Spinal cord (tissue), 10 donors: ENCODE data around the gene PRRC1. TPM values are rescaled to one million over a fixed set of nuclear protein-coding genes. Genes with fewer than 3 reads are reported as not detected.

Experiments used
- DNase-seq, 6 donors: peaks; one replicate each; pipeline versions ENCODE4 v3.0.0 to v3.0.0-alpha.2; 2013 to 2015; ENCODE audit warnings: low spot score in 6 of 6, low read depth in 4 of 6
- H3K27ac ChIP-seq: one replicate; pipeline ENCODE4 v1.5.1; 2013; ENCODE audit warnings: low read depth, low read length, control low read depth
- H3K27me3 ChIP-seq: one replicate; pipeline ENCODE4 v1.6.1; 2013; ENCODE audit warnings: low read length; ENCODE audit not compliant: control insufficient read depth, insufficient read depth
- H3K36me3 ChIP-seq: one replicate; pipeline ENCODE4 v1.6.1; 2013; ENCODE audit warnings: low read length; ENCODE audit not compliant: control insufficient read depth, insufficient read depth
- H3K4me1 ChIP-seq: one replicate; pipeline ENCODE4 v1.6.1; 2013; ENCODE audit warnings: low read length; ENCODE audit not compliant: control insufficient read depth, insufficient read depth
- H3K4me3 ChIP-seq: one replicate; pipeline ENCODE4 v1.5.1; 2013; ENCODE audit warnings: low read depth, low read length, control low read depth
- H3K9me3 ChIP-seq: one replicate; pipeline ENCODE4 v1.6.1; 2013; ENCODE audit warnings: low read length; ENCODE audit not compliant: control insufficient read depth, insufficient read depth
- WGBS: methylation state at CpG from one replicate; pipeline ENCODE4 v1.1.5; 2013; ENCODE audit warnings: missing lambda C conversion rate; ENCODE audit not compliant: insufficient coverage; 5-methylcytosine and 5-hydroxymethylcytosine counted together
- long read RNA-seq, 4 donors: transcript quantifications; one replicate each; lab custom pipeline, GENCODE V29; 2026
- polyA plus RNA-seq, 2 donors: library from polyadenylated mRNA; unstranded; fragments of 120-200 nt; gene quantifications; one replicate each; pipeline ENCODE4 v1.2.1, GENCODE V29; 2013; ENCODE audit not compliant: insufficient read length in 2 of 2
- total RNA-seq, 2 donors: library from RNA; depleted of rRNA in 1 of 2; stranded (reverse); fragments of 120-200 nt in 1 of 2; fragments of >200 nt in 1 of 2; gene quantifications; one replicate each; pipeline versions ENCODE4 v1.2.3 to v1.2.4, GENCODE V29; 2013 to 2014
- donor health status: healthy.

The PRRC1 gene
- total RNA-seq (10 to 100 TPM; 44.5 to 58.2 TPM), polyA plus RNA-seq (10 to 100 TPM; 30.9 to 38.3 TPM)
- long read RNA-seq, donor 1, full-length matches to known transcripts: 8 of 29 reads
- long read RNA-seq, donor 1, partial matches to known transcripts: 21 of 29 reads
- long read RNA-seq, donor 1, other reads (novel, unspliced or antisense): 0 of 29 reads
- long read RNA-seq, donor 2, full-length matches to known transcripts: 5 of 5 reads
- long read RNA-seq, donor 2, partial matches to known transcripts: 0 of 5 reads
- long read RNA-seq, donor 2, other reads (novel, unspliced or antisense): 0 of 5 reads
- long read RNA-seq, donor 3, partial matches to known transcripts: 13 of 13 reads
- long read RNA-seq, donor 3, other reads (novel, unspliced or antisense): 0 of 13 reads
- long read RNA-seq, donor 4, full-length matches to known transcripts: 7 of 13 reads
- long read RNA-seq, donor 4, partial matches to known transcripts: 6 of 13 reads
- long read RNA-seq, donor 4, other reads (novel, unspliced or antisense): 0 of 13 reads

DNA sequence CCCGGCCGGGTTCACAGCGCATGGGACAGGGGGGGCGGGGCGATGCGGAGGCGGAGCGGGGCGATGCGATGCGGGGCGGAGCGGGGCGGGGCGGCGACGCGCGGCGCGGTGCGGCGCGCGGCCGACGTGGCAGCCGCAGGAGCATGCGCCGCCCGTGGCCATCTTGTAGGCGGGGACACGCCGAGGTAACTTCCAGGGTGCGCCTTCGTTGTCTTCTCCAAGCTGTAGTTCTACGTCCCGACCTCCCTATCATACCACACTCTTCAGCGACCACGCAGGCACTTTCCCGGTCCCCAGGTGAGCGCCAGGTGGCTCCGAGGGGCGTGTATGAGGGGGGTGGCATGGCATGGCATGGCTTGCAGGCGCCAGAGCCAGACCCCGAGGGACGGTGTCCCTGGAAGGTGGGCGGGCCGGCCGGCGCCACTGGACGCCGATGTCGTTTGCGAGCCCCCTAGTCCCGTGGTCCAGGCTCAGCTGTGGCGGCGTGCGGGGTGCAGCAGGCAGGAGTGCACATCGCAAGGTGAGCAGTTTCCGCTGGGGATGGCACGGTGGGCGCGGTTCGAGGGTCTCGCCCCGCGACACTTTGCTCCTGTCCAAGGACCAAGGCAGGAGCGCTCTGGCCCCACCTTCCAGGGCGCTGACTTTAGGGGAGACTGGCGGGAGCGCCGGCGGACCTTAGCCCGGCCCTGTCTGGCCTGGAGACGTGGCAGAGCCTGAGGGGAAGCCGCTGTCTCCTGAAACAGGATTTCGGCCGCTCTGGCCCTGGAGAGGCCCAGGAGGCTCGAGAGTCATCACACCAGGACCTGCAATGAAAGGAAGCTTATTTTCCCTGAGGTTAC is at the start of gene PRRC1:
PRRC1 (plus strand) TSS at position 161 of the 839 bp plus-strand sequence. CDS start 5,840 bp downstream, outside the sequence.
- Histone ChIP-seq H3K27ac (peak within 1 kb of the TSS; percentile 93), H3K4me1 (no peaks in the 10 kb centered on the region)
- WGBS: 0% methylated on average over 78 of the region's 80 CpGs

DNA sequence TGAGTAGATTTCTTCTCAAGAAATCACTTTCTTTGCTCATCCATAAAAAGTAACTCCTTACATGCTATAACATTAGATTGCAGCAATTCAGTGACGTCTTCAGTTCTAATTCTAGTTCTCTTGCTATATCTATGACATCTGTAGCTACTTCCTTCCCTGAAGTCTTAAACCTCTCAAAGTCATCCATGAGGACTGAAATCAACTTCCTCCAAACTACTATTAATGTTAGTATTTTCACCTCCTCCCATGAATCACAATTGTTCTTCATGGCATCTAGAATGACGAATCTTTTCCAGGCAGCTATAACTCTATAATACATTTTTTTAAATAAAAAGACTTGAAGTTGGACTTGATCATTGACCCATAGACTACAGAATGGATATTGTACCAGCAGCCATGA is 46.2 kb upstream of the PRRC1 start:
- H3K27ac ChIP-seq: no peak overlapping the region
- no peaks in the 10 kb centered on the region for H3K4me1 ChIP-seq
- no peak overlapping the region for H3K4me3 ChIP-seq
- no peak for DNase-seq
- H3K36me3 ChIP-seq: no peaks in the 10 kb centered on the region
- WGBS: no CpG with 5 or more reads among the region's 2 CpGs
- H3K9me3 ChIP-seq: peaks cover 2% of the 10 kb centered on the region
- no peaks in the 10 kb centered on the region for H3K27me3 ChIP-seq

More for the DNA sequence above, at the start of gene PRRC1:
- no peaks in the 10 kb centered on the region for H3K9me3 ChIP-seq
- peaks cover 5% of the 10 kb centered on the region for H3K36me3 ChIP-seq
- no peaks in the 10 kb centered on the region for H3K27me3 ChIP-seq
- peak; percentile 61 to 94 (median 68) for DNase-seq
- peak within 1 kb of the TSS; percentile 99 for H3K4me3 ChIP-seq

DNA sequence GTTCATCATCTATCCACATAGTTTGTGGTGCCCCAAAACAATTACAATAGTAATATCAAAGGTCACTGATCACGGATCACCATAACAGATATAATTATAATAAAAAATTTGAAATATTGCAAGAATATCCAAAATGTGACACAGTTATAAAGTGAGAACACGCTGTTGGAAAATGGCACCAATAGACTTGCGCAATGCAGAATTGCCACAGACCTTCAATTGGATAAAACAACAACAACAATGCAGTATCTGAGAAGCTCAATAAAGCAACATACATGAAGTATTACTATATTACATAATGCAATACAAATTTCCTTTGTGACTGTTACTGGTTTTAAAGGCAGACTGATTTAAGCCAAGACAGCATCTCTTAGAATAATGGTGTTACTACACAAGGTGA is 44.7 kb upstream of the PRRC1 start:
- no peak overlapping the region for H3K27ac ChIP-seq
- no CpG with 5 or more reads among the region's 3 CpGs for WGBS
- no peak for DNase-seq

DNA sequence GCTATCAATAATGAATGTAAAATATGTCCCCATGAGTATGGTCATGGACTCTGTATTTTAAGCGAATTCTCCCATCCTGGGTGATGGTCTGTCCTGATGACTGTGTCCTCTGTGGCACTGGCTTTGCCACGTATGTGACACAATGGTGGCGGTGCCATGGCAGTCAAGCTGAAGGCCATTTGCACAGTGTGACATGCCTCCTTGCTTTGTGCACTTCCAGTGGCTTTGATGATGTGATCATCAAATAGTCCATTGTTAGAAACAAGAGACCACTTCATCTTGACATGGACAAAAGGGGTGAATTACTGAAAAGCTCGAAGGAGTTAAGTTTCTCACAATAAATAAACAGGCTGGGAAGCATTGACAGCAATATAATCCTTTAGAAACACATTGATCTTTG is 31.0 kb upstream of the PRRC1 start:
- DNase-seq: peak in 2 of 6 donors; percentile 19 to 45
- Histone ChIP-seq H3K4me3 (no peak overlapping the region), H3K36me3 (no peaks in the 10 kb centered on the region), H3K9me3 (no peaks in the 10 kb centered on the region), H3K4me1 (no peaks in the 10 kb centered on the region), H3K27ac (peak overlapping the region; percentile 40), H3K27me3 (no peaks in the 10 kb centered on the region)
- WGBS: 46% methylated on average over 3 of the region's 4 CpGs

More for the DNA sequence above, 44.7 kb upstream of the PRRC1 start:
- Histone ChIP-seq H3K4me3 (no peak overlapping the region), H3K36me3 (no peaks in the 10 kb centered on the region), H3K4me1 (no peaks in the 10 kb centered on the region), H3K27me3 (no peaks in the 10 kb centered on the region), H3K9me3 (peaks cover 2% of the 10 kb centered on the region)

DNA sequence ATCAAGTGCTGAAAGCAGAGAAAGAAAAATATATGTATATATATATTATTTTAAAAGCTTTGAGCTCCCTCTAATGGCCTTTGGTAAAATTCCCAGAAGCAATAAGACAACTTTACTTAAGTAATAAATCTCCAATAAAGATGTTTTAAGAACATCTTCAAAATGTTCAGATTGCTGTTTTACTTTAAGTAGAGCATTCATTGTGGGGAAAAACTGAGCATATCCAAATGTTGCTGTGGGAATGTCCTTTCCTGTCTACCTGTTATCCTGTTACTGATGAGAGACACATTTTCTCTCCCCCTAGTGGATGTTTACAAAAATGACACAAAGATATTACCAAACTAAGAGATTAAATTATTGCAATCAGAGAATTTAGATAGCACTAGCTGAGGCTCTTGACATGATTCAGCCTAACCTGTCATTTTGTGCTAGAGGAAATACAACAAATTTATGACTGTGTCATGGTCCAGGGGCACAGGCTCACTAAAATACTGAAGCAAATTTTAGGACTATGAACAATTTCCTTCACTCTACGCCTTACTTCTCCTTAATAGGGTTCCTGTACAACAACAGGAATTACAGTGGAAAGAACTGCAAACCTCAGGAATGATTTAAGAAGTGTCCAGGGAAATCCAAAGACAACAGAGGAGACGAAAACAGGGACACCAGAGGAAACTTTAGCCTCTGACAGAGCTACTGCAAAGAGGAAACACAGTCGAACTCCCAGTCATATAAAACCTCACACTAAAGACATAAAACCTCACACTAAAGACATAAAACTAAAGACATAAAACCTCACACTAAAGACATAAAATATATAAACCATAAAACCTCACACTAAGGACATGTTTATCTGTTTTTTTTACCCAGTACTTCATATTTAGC is 24.3 kb upstream of the PRRC1 start:
- Histone ChIP-seq H3K9me3 (no peaks in the 10 kb centered on the region), H3K27me3 (no peaks in the 10 kb centered on the region), H3K27ac (no peak overlapping the region), H3K4me3 (no peak overlapping the region), H3K36me3 (no peaks in the 10 kb centered on the region), H3K4me1 (no peaks in the 10 kb centered on the region)
- WGBS: 50% methylated on average over 2 of the region's 3 CpGs
- peak; percentile 38 to 92 (median 64) for DNase-seq

DNA sequence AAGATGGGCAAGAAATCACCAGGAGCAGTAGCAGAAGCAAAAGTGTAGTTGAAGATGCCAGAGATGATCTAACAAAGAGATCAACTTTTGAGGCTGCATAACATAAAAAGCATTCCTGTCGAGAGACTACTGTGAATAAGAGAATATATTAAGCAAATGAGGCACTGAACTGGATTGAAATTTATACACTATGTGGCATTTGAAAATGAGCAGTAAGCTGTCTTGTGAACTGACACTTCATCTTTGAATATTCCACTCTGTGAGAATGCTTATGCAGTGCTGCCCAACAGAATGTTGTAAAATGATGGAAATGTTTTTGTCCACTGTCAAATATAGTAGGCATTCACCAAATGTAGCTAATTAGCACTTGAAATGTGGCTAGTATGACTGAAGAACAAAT is 18.9 kb upstream of the PRRC1 start:
- H3K4me3 ChIP-seq: no peak overlapping the region
- no peak overlapping the region for H3K27ac ChIP-seq
- no peaks in the 10 kb centered on the region for H3K27me3 ChIP-seq
- DNase-seq: peak in 2 of 6 donors; percentile 14 to 51
- no peaks in the 10 kb centered on the region for H3K9me3 ChIP-seq
- H3K36me3 ChIP-seq: no peaks in the 10 kb centered on the region
- WGBS: no CpG with 5 or more reads among the region's 1 CpG
- H3K4me1 ChIP-seq: no peaks in the 10 kb centered on the region

DNA sequence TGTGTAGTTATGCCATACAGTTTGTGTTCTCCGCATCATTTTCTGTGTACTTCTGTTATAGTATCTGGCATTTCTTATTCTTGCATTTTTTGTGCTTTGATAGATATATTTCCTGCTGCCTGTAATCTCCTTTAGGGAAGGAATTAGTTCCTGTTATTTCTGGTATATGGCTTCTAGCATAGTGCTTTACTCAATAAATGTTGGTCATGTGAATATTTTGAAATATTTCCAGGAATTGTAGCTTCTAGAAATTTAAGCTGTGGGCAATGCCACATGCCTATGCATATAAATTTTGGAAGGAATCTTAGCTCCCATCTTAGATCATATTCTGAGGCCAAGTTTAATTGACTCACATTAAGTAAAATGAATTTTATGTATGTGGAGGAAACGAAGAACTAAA is 11.5 kb upstream of the PRRC1 start:
- Histone ChIP-seq H3K4me3 (no peak overlapping the region), H3K36me3 (no peaks in the 10 kb centered on the region), H3K9me3 (no peaks in the 10 kb centered on the region), H3K27me3 (no peaks in the 10 kb centered on the region), H3K27ac (no peak overlapping the region), H3K4me1 (no peaks in the 10 kb centered on the region)
- no CpG with 5 or more reads among the region's 2 CpGs for WGBS
- DNase-seq: peak in 1 of 6 donors; percentile 22

DNA sequence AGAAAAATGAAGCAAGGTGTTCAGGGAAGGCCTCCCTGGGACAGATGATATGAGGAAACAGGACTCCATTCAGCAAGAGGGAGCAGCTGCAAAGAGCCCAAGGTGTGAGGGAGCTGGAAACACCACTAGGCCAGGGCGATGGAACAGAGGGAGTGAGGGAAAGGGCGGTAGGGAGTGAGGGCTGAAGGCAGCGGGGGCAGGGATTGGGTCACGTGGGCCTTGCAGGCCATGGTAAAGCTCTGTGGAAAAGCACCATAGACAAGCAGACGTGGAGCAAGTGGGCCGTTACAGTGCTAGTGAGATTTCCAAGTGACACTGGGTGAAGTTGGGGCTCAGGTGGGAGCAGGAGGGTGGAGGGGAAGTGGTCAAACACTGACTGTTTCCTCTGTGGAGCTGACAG is 10.8 kb upstream of the PRRC1 start:
- H3K27me3 ChIP-seq: no peaks in the 10 kb centered on the region
- no peaks in the 10 kb centered on the region for H3K4me1 ChIP-seq
- WGBS: 82% methylated on average over 6 of the region's 6 CpGs
- H3K36me3 ChIP-seq: no peaks in the 10 kb centered on the region
- H3K4me3 ChIP-seq: no peak overlapping the region
- H3K27ac ChIP-seq: no peak overlapping the region
- DNase-seq: no peak
- H3K9me3 ChIP-seq: no peaks in the 10 kb centered on the region
